Stimulated activated CD8-positive, alpha-beta memory T cell treated with anti-CD3 and anti-CD28 coated beads, Interleukin-15, amount 100 ng/mL, for 1 hour (primary cell): ENCODE data around the gene CHMP5.

Experiments
- DNase-seq: peaks from one replicate; pipeline ENCODE4 v3.0.0-alpha.2; 2020; ENCODE audit warnings: low read depth

Gene CHMP5

GRCh38 chr9:33244137-33244784 is 20.6 kb upstream of the CHMP5 start:
- DNase-seq, result no peak

GRCh38 chr9:33245341-33245740 is 19.5 kb upstream of the CHMP5 start:
- DNase-seq, result no peak

- no peak for DNase-seq
Observed at GRCh38 chr9:33246269-33246860, 18.5 kb upstream of the CHMP5 start.

- no peak for DNase-seq
Observed at GRCh38 chr9:33248606-33249005, 16.2 kb upstream of the CHMP5 start.

- no peak for DNase-seq
Observed at GRCh38 chr9:33249087-33249658, 15.7 kb upstream of the CHMP5 start.

- DNase-seq, result no peak
Observed at GRCh38 chr9:33249983-33250382, 14.9 kb upstream of the CHMP5 start.

GRCh38 chr9:33250458-33250995 is 14.3 kb upstream of the CHMP5 start:
- DNase-seq, result no peak

- DNase-seq, result no peak
Observed at GRCh38 chr9:33254211-33254610, 10.6 kb upstream of the CHMP5 start.

- DNase-seq, result no peak
Observed at GRCh38 chr9:33255014-33255413, 9.8 kb upstream of the CHMP5 start.

- DNase-seq, result no peak
Observed at GRCh38 chr9:33255471-33255870, 9.4 kb upstream of the CHMP5 start.

- no peak for DNase-seq
Observed at GRCh38 chr9:33256236-33256635, 8.6 kb upstream of the CHMP5 start.

GRCh38 chr9:33257276-33257675 is 7.6 kb upstream of the CHMP5 start:
- no peak for DNase-seq

GRCh38 chr9:33260372-33260771 is 4.5 kb upstream of the CHMP5 start:
- no peak for DNase-seq

- DNase-seq, result no peak
Observed at GRCh38 chr9:33263131-33264002, 1.5 kb upstream of the CHMP5 start.

- no peak for DNase-seq
Observed at GRCh38 chr9:33264003-33264472, 811 bp upstream of the CHMP5 start.

GRCh38 chr9:33265211-33265865 is 489 bp downstream of the CHMP5 start:
- DNase-seq, result no peak

GRCh38 chr9:33267151-33267767 is 2.4 kb downstream of the CHMP5 start:
- DNase-seq, result no peak

GRCh38 chr9:33270146-33270545 is 5.3 kb downstream of the CHMP5 start:
- DNase-seq, result no peak

- no peak for DNase-seq
Observed at GRCh38 chr9:33272061-33272460, 7.2 kb downstream of the CHMP5 start.

- DNase-seq, result no peak
Observed at GRCh38 chr9:33273266-33273971, 8.6 kb downstream of the CHMP5 start.

GRCh38 chr9:33273972-33274328 is 9.1 kb downstream of the CHMP5 start:
- DNase-seq, result no peak
